ENCODE results near the gene ADCY10. TPM values are rescaled to one million over a fixed set of nuclear protein-coding genes. Genes with fewer than 3 reads are reported as not detected.
A peak's percentile ranks its signal among the peaks of the same experiment; 100 is the strongest.

ADCY10 gene
- total and polyA plus RNA-seq, 2 of the 8 experiments (the other 6 are each of a cell fraction or from before 2014, with no cell fraction given): 0.02 TPM; not detected in 1

DNA sequence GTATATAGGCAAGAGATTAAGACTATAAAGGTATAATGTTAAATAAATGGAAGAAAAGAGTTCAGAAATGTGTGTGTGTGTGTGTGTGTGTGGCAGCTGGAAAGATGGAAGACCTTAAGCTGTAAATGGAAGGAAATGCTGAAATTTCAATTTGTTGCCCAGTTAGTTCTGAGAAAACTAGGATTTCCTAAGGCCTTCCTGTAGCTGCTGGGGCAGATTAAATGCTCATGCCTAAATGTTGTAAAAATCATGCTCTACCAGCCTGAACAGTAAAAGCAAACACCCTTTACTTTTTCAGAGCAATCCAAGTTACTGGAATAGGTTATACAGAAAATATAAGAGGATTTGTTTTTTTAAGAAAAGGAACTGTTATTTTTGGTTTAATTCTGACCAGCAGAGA, 8.3 kb downstream of the ADCY10 start:
- no peak overlapping the region for H2BK15ac ChIP-seq (ENCODE audit: low read length)
- H3K18ac ChIP-seq (ENCODE audit: extremely low read depth, low read length): no peak overlapping the region
- no peak overlapping the region for H3K4me2 ChIP-seq (ENCODE audit: insufficient read depth in 1 of 2, low read depth in 2 of 2, low read length in 2 of 2)
- no peaks in the 10 kb centered on the region for H4K20me1 ChIP-seq (replicated peaks in 1 of 2; ENCODE audit: control insufficient read depth in 1 of 2, insufficient read depth in 2 of 2, low read length in 2 of 2)
- no peak overlapping the region for H3K4ac ChIP-seq (replicated peaks; ENCODE audit: insufficient read length, low read depth, low read length)
- no peak overlapping the region for H2BK5ac ChIP-seq (ENCODE audit: low read depth, low read length)
- no peak for DNase-seq (ENCODE audit: low read depth in 1 of 2, low spot score in 2 of 2)
- H3K9ac ChIP-seq (replicated peaks in 1 of 4; ENCODE audit: extremely low read depth in 1 of 4, low read depth in 3 of 4, low read length in 3 of 4): no peak overlapping the region
- no peak overlapping the region for H2AK5ac ChIP-seq (ENCODE audit: low read depth, low read length)
- H3K4me1 ChIP-seq (replicated peaks in 1 of 4; ENCODE audit: control insufficient read depth in 3 of 4, insufficient read depth in 4 of 4, low read length in 3 of 4): peaks cover 0 to 6% (median 3%) of the 10 kb centered on the region in 4 experiments; a peak in 4 of 7 replicates
- H3K27me3 ChIP-seq (replicated peaks in 1 of 4; ENCODE audit: control insufficient read depth in 3 of 4, extremely low read depth in 1 of 4, insufficient read depth in 3 of 4, low read length in 3 of 4): no peaks in the 10 kb centered on the region
- H3K23ac ChIP-seq (ENCODE audit: insufficient read length): no peak overlapping the region
- peak overlapping the region; percentile 55; the same call in 1 of the 2 replicates for H2AFZ ChIP-seq (ENCODE audit: low read length)
- TF ChIP-seq, protein P1, sequence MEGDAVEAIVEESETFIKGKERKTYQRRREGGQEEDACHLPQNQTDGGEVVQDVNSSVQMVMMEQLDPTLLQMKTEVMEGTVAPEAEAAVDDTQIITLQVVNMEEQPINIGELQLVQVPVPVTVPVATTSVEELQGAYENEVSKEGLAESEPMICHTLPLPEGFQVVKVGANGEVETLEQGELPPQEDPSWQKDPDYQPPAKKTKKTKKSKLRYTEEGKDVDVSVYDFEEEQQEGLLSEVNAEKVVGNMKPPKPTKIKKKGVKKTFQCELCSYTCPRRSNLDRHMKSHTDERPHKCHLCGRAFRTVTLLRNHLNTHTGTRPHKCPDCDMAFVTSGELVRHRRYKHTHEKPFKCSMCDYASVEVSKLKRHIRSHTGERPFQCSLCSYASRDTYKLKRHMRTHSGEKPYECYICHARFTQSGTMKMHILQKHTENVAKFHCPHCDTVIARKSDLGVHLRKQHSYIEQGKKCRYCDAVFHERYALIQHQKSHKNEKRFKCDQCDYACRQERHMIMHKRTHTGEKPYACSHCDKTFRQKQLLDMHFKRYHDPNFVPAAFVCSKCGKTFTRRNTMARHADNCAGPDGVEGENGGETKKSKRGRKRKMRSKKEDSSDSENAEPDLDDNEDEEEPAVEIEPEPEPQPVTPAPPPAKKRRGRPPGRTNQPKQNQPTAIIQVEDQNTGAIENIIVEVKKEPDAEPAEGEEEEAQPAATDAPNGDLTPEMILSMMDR (IDR thresholded peaks at IDR 0.05; ENCODE audit: control extremely low read depth in 1 of 3, insufficient read depth in 1 of 3, low read depth in 1 of 3, low read length in 3 of 3): no peak
- no peak for TF ChIP-seq CBX8 (IDR thresholded peaks at IDR 0.05; ENCODE audit: borderline replicate concordance, low read depth, low read length)
- TF ChIP-seq, protein P2, sequence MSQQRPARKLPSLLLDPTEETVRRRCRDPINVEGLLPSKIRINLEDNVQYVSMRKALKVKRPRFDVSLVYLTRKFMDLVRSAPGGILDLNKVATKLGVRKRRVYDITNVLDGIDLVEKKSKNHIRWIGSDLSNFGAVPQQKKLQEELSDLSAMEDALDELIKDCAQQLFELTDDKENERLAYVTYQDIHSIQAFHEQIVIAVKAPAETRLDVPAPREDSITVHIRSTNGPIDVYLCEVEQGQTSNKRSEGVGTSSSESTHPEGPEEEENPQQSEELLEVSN (IDR thresholded peaks at IDR 0.05): no peak
- no peak overlapping the region for H4K8ac ChIP-seq (ENCODE audit: extremely low read depth, insufficient read depth, low read length)
- CTCF ChIA-PET (ENCODE audit: partially characterized antibody): interaction anchor here (1.0 to 1.6 kb wide), 3 partner anchors 21 to 202 kb away, joined by 3 to 8 read pairs (median 4); no protein-coding TSS in a partner anchor
- H4K5ac ChIP-seq (ENCODE audit: insufficient read length, low read depth, low read length): no peak overlapping the region
- H3K56ac ChIP-seq (replicated peaks; ENCODE audit: insufficient read length, low read depth, low read length): peak overlapping the region; percentile 74
- H3K36me3 ChIP-seq (ENCODE audit: control insufficient read depth in 2 of 4, insufficient read depth in 4 of 4, low read length in 3 of 4): no peaks in the 10 kb centered on the region; a peak in 1 of 8 replicates
- no peaks in the 10 kb centered on the region for H3K23me2 ChIP-seq (ENCODE audit: low read depth, low read length)
- no peak overlapping the region for H3K27ac ChIP-seq (ENCODE audit: low read depth, low read length)
- FAIRE-seq: no peak
- no peak overlapping the region for H3K4me3 ChIP-seq (ENCODE audit: extremely low read depth in 1 of 4, insufficient read depth in 2 of 4, low read depth in 3 of 4, low read length in 4 of 4)
- H3K9me3 ChIP-seq (ENCODE audit: insufficient read depth in 2 of 2, low read depth in 1 of 2, low read length in 1 of 2): peaks cover 13 to 17% of the 10 kb centered on the region in 2 experiments
- H2BK120ac ChIP-seq (replicated peaks; ENCODE audit: low read depth, low read length): no peak overlapping the region
- no peaks in the 10 kb centered on the region for H3K79me2 ChIP-seq (ENCODE audit: control insufficient read depth in 1 of 2, insufficient read depth in 2 of 2, low read length in 2 of 2)
- 0 out of 2 replicates have a peak overlapping the region, but pooled peaks have one; percentile 6 for H2BK20ac ChIP-seq (ENCODE audit: low read length)
- H4K91ac ChIP-seq (replicated peaks; ENCODE audit: insufficient read length, low read length): no peak overlapping the region
- H3K14ac ChIP-seq (ENCODE audit: insufficient read length): no peak overlapping the region
- POLR2A ChIA-PET (ENCODE audit: partially characterized antibody): interaction anchor here (0.6 to 2.0 kb wide), 6 partner anchors 9 to 175 kb away, joined by 3 to 7 read pairs (median 3); partner anchors contain the start of genes ADCY10, DCAF6 and MPC2
- no peak overlapping the region for H2BK12ac ChIP-seq (ENCODE audit: low read depth, low read length)
- H3K79me1 ChIP-seq (ENCODE audit: low read depth, low read length): no peaks in the 10 kb centered on the region
